Measurements from ENCODE around the gene ERC2.

ERC2 gene

GRCh38 chr3:55565521-55565920 lies 902.7 kb downstream of the ERC2 start:
- no peak for ATAC-seq
- no peak for TF ChIP-seq BACH2 (CRISPR knock-in tag; IDR thresholded peaks at IDR 0.05; ENCODE audit: borderline replicate concordance)
- TF ChIP-seq CREB5 (CRISPR knock-in tag; IDR thresholded peaks at IDR 0.05; ENCODE audit: low read depth) = no peak
- TF ChIP-seq ESRRG (CRISPR knock-in tag; IDR thresholded peaks at IDR 0.05) = no peak
- no peak for TF ChIP-seq PATZ1 (CRISPR knock-in tag; IDR thresholded peaks at IDR 0.05; ENCODE audit: borderline replicate concordance)
- no peak for TF ChIP-seq ZNF70 (CRISPR knock-in tag; IDR thresholded peaks at IDR 0.05)
- TF ChIP-seq RARB (CRISPR knock-in tag; IDR thresholded peaks at IDR 0.05) = no peak
- no peak for TF ChIP-seq ZFP3 (CRISPR knock-in tag; IDR thresholded peaks at IDR 0.05)
- TF ChIP-seq CSRNP3 (CRISPR knock-in tag; IDR thresholded peaks at IDR 0.05) = no peak
- no peak for TF ChIP-seq CSDC2 (CRISPR knock-in tag; IDR thresholded peaks at IDR 0.05)
- no peak for TF ChIP-seq ISL1 (CRISPR knock-in tag; IDR thresholded peaks at IDR 0.05)
- TF ChIP-seq ZNF8 (CRISPR knock-in tag; IDR thresholded peaks at IDR 0.05) = no peak
- TF ChIP-seq PPARA (CRISPR knock-in tag; IDR thresholded peaks at IDR 0.05; ENCODE audit: borderline replicate concordance) = no peak
- no peak for TF ChIP-seq SNAI2 (CRISPR knock-in tag; IDR thresholded peaks at IDR 0.05)
- TF ChIP-seq GLIS3 (CRISPR knock-in tag; IDR thresholded peaks at IDR 0.05) = no peak
- TF ChIP-seq TCF4 (CRISPR knock-in tag; IDR thresholded peaks at IDR 0.05; ENCODE audit: borderline replicate concordance) = no peak
- no peak for TF ChIP-seq ZC3H10 (CRISPR knock-in tag; IDR thresholded peaks at IDR 0.05)
- TF ChIP-seq TSHZ2 (CRISPR knock-in tag; IDR thresholded peaks at IDR 0.05) = no peak

- TF ChIP-seq SNAI2 (CRISPR knock-in tag; IDR thresholded peaks at IDR 0.05) (no peak), ZNF565 (CRISPR knock-in tag; conservative IDR thresholded peaks at IDR 0.05; ENCODE audit: low read depth) (no peak), BACH2 (CRISPR knock-in tag; IDR thresholded peaks at IDR 0.05; ENCODE audit: borderline replicate concordance) (no peak)
- ATAC-seq = no peak
Measured at GRCh38 chr3:55564726-55565125, 903.5 kb downstream of the ERC2 start.

GRCh38 chr3:55562700-55563099 lies 905.6 kb downstream of the ERC2 start:
- ATAC-seq = no peak
- TF ChIP-seq SNAI2 (CRISPR knock-in tag; IDR thresholded peaks at IDR 0.05) (no peak), ZC3H10 (CRISPR knock-in tag; IDR thresholded peaks at IDR 0.05) (no peak), ARNTL (CRISPR knock-in tag; IDR thresholded peaks at IDR 0.05; ENCODE audit: borderline replicate concordance, low read depth) (no peak), ESRRG (CRISPR knock-in tag; IDR thresholded peaks at IDR 0.05) (no peak), GLIS3 (CRISPR knock-in tag; IDR thresholded peaks at IDR 0.05) (no peak), CSRNP3 (CRISPR knock-in tag; IDR thresholded peaks at IDR 0.05) (no peak), ZNF565 (CRISPR knock-in tag; conservative IDR thresholded peaks at IDR 0.05; ENCODE audit: low read depth) (no peak), CSDC2 (CRISPR knock-in tag; IDR thresholded peaks at IDR 0.05) (no peak), BACH2 (CRISPR knock-in tag; IDR thresholded peaks at IDR 0.05; ENCODE audit: borderline replicate concordance) (no peak), TSHZ2 (CRISPR knock-in tag; IDR thresholded peaks at IDR 0.05) (no peak), ZFP3 (CRISPR knock-in tag; IDR thresholded peaks at IDR 0.05) (no peak), CREB5 (CRISPR knock-in tag; IDR thresholded peaks at IDR 0.05; ENCODE audit: low read depth) (no peak)

All from SK-N-SH treated with all-trans-retinoic acid at 6 μM for 48 hours (cell line).